NAMALWA (cell line): ENCODE data around the gene ESR1.
A peak's percentile ranks its signal among the peaks of the same experiment; 100 is the strongest.

Experiments
- DNase-seq: peaks from one replicate; pipeline ENCODE4 v3.0.0-alpha.2; 2015; ENCODE audit warnings: low spot score

Gene ESR1

GRCh38 chr6:151807513-151808370 is at the start of gene ESR1:
ESR1 (plus strand) TSS chr6:151807682; CDS start chr6:151807913, 231 bp downstream.
- DNase-seq = no peak

GRCh38 chr6:151760486-151760885 is 47.0 kb upstream of the ESR1 start:
- no peak for DNase-seq

GRCh38 chr6:151761851-151762250 is 45.6 kb upstream of the ESR1 start:
- DNase-seq = no peak

GRCh38 chr6:151762817-151763216 is 44.7 kb upstream of the ESR1 start:
- DNase-seq = no peak

GRCh38 chr6:151763303-151763702 is 44.2 kb upstream of the ESR1 start:
- peak; percentile 8 for DNase-seq

- DNase-seq = peak; percentile 58
These were observed 43.4 kb upstream of the ESR1 start for GRCh38 chr6:151763938-151764680.

GRCh38 chr6:151765444-151765886 is 42.0 kb upstream of the ESR1 start:
- DNase-seq = peak; percentile 79

GRCh38 chr6:151772446-151772845 is 35.0 kb upstream of the ESR1 start:
- no peak for DNase-seq

GRCh38 chr6:151773382-151773781 is 34.1 kb upstream of the ESR1 start:
- DNase-seq = no peak

- no peak for DNase-seq
These were observed 24.9 kb upstream of the ESR1 start for GRCh38 chr6:151782560-151782959.

GRCh38 chr6:151783692-151784091 is 23.8 kb upstream of the ESR1 start:
- DNase-seq = no peak

- DNase-seq = no peak
These were observed 22.9 kb upstream of the ESR1 start for GRCh38 chr6:151784441-151785214.

- DNase-seq = no peak
These were observed 10.5 kb upstream of the ESR1 start for GRCh38 chr6:151796842-151797530.

GRCh38 chr6:151803743-151804142 is 3.7 kb upstream of the ESR1 start:
- DNase-seq = no peak

- DNase-seq = no peak
These were observed 2.7 kb upstream of the ESR1 start for GRCh38 chr6:151804585-151805285.

- DNase-seq = no peak
These were observed 2.1 kb upstream of the ESR1 start for GRCh38 chr6:151805286-151805840.

GRCh38 chr6:151806757-151807512 is 547 bp upstream of the ESR1 start:
- no peak for DNase-seq

GRCh38 chr6:151808371-151809241 is 1.1 kb downstream of the ESR1 start:
- DNase-seq = no peak

- no peak for DNase-seq
These were observed 3.6 kb downstream of the ESR1 start for GRCh38 chr6:151811081-151811480.
